Nephron (organoid): ENCODE results near the gene C2CD5.

Source experiments
- H3K27ac Mint-ChIP-seq, 3 experiments: 2 replicates each; pipeline ENCODE4 v1.8.0; 2020; ENCODE audit warnings: mixed read lengths in 3 of 3, mild to moderate bottlenecking in 2 of 3, moderate library complexity in 1 of 3
- H3K27me3 Mint-ChIP-seq: 2 replicates; pipeline ENCODE4 v1.8.0; 2021; ENCODE audit warnings: low read depth, mild to moderate bottlenecking, moderate library complexity, mixed read lengths
- H3K36me3 Mint-ChIP-seq: 2 replicates; pipeline ENCODE4 v1.8.0; 2020; ENCODE audit warnings: low read depth, mixed read lengths
- H3K4me1 Mint-ChIP-seq: 2 replicates; pipeline ENCODE4 v1.8.0; 2020; ENCODE audit warnings: mixed read lengths
- H3K4me3 Mint-ChIP-seq, 3 experiments: 2 replicates each; pipeline ENCODE4 v1.8.0; 2020; ENCODE audit warnings: mild to moderate bottlenecking in 3 of 3, mixed read lengths in 3 of 3, moderate library complexity in 2 of 3
- H3K9me3 Mint-ChIP-seq: 2 replicates; pipeline ENCODE4 v1.8.0; 2020; ENCODE audit warnings: mixed read lengths
- CTCF ChIP-seq, 3 experiments: fragments of 200-600 bp; sonication (generic); IDR thresholded peaks; one replicate each; pipeline ENCODE4 v1.5.0; 2021; ENCODE audit warnings: antibody characterized with exemption in 3 of 3; ENCODE audit not compliant: unreplicated experiment in 3 of 3

C2CD5 gene

GRCh38 chr12:22538311-22538710 is 6.0 kb downstream of the C2CD5 start:
- no peak overlapping the region for H3K27ac Mint-ChIP-seq
- peaks cover 38% of the 10 kb centered on the region for H3K4me1 Mint-ChIP-seq
- no peaks in the 10 kb centered on the region for H3K27me3 Mint-ChIP-seq
- no peak overlapping the region for H3K4me3 Mint-ChIP-seq
- TF ChIP-seq CTCF (IDR thresholded peaks at IDR 0.05; ENCODE audit: unreplicated experiment in 3 of 3): no peak
- H3K36me3 Mint-ChIP-seq: peaks cover 46% of the 10 kb centered on the region
- H3K9me3 Mint-ChIP-seq: no peaks in the 10 kb centered on the region

GRCh38 chr12:22536971-22537544 is 7.3 kb downstream of the C2CD5 start:
- H3K4me1 Mint-ChIP-seq: peaks cover 26% of the 10 kb centered on the region
- no peak overlapping the region for H3K4me3 Mint-ChIP-seq
- H3K27me3 Mint-ChIP-seq: no peaks in the 10 kb centered on the region
- peaks cover 7% of the 10 kb centered on the region for H3K9me3 Mint-ChIP-seq
- H3K27ac Mint-ChIP-seq: no peak overlapping the region
- no peak for TF ChIP-seq CTCF (IDR thresholded peaks at IDR 0.05; ENCODE audit: unreplicated experiment in 3 of 3)
- peaks cover 54% of the 10 kb centered on the region for H3K36me3 Mint-ChIP-seq

- peaks cover 7% of the 10 kb centered on the region for H3K9me3 Mint-ChIP-seq
- TF ChIP-seq CTCF (IDR thresholded peaks at IDR 0.05; ENCODE audit: unreplicated experiment in 3 of 3): no peak
- peaks cover 20% of the 10 kb centered on the region for H3K4me1 Mint-ChIP-seq
- H3K4me3 Mint-ChIP-seq: no peak overlapping the region
- no peak overlapping the region for H3K27ac Mint-ChIP-seq
- H3K27me3 Mint-ChIP-seq: no peaks in the 10 kb centered on the region
- peaks cover 54% of the 10 kb centered on the region for H3K36me3 Mint-ChIP-seq
Observed at GRCh38 chr12:22536346-22536945, 7.9 kb downstream of the C2CD5 start.

- H3K9me3 Mint-ChIP-seq: peaks cover 11% of the 10 kb centered on the region
Observed at GRCh38 chr12:22535478-22535877, 8.9 kb downstream of the C2CD5 start.

GRCh38 chr12:22535038-22535437 is 9.3 kb downstream of the C2CD5 start:
- Mint-ChIP-seq H3K4me1 (peaks cover 17% of the 10 kb centered on the region), H3K27me3 (no peaks in the 10 kb centered on the region)

More at GRCh38 chr12:22535478-22535877, 8.9 kb downstream of the C2CD5 start:
- no peak overlapping the region for H3K4me3 Mint-ChIP-seq
- H3K36me3 Mint-ChIP-seq: peaks cover 54% of the 10 kb centered on the region
- H3K4me1 Mint-ChIP-seq: peaks cover 17% of the 10 kb centered on the region
- H3K27ac Mint-ChIP-seq: no peak overlapping the region
- H3K27me3 Mint-ChIP-seq: no peaks in the 10 kb centered on the region
- TF ChIP-seq CTCF (IDR thresholded peaks at IDR 0.05; ENCODE audit: unreplicated experiment in 3 of 3): no peak

More at GRCh38 chr12:22535038-22535437, 9.3 kb downstream of the C2CD5 start:
- Mint-ChIP-seq H3K9me3 (peaks cover 11% of the 10 kb centered on the region), H3K4me3 (no peak overlapping the region), H3K36me3 (peaks cover 49% of the 10 kb centered on the region), H3K27ac (no peak overlapping the region)
- TF ChIP-seq CTCF (IDR thresholded peaks at IDR 0.05; ENCODE audit: unreplicated experiment in 3 of 3): no peak
